HepG2 (cell line): ENCODE data around the gene ARL3. TPM values are rescaled to one million over a fixed set of nuclear protein-coding genes. Genes with fewer than 3 reads are reported as not detected.
A peak's percentile ranks its signal among the peaks of the same experiment; 100 is the strongest.

Source experiments
- ATF6 ChIP-seq: sonication (generic); formaldehyde crosslinking; conservative IDR thresholded peaks from 2 replicates; pipeline ENCODE4 v1.4.0; 2020; ENCODE audit warnings: missing genetic modification reagents
- BHLHE40 ChIP-seq: IDR thresholded peaks from 2 replicates; pipeline ENCODE4 v1.6.1; 2011; ENCODE audit warnings: low read length, improper control_type of control experiment
- DPF2 ChIP-seq: sonication (generic); formaldehyde crosslinking; IDR thresholded peaks from 2 replicates; pipeline ENCODE4 v1.4.0; 2020; ENCODE audit warnings: mild to moderate bottlenecking, low read depth, missing genetic modification reagents, borderline replicate concordance
- ETV5 ChIP-seq: IDR thresholded peaks from 2 replicates; pipeline ENCODE4 v1.6.1; 2018; ENCODE audit warnings: missing biosample characterization, missing genetic modification reagents, inconsistent platforms, borderline replicate concordance
- LCORL ChIP-seq, 2 experiments: fragments of 450-650 bp in 1 of 2; sonication (generic) in 1 of 2; formaldehyde crosslinking in 1 of 2; IDR thresholded peaks; 2 replicates each; pipeline versions ENCODE4 v1.5.0 to v1.6.1; 2017 to 2020; ENCODE audit warnings: antibody characterized with exemption in 1 of 2, missing genetic modification reagents in 1 of 2
- MAZ ChIP-seq, 2 experiments: sonication (generic) in 1 of 2; formaldehyde crosslinking in 1 of 2; IDR thresholded peaks; 2 replicates each; pipeline versions ENCODE4 v1.5.0 to v1.6.1; 2012 to 2020; ENCODE audit warnings: low read depth in 2 of 2, mild to moderate bottlenecking in 2 of 2, borderline replicate concordance in 1 of 2, improper control_type of control experiment in 1 of 2, low read length in 1 of 2, missing genetic modification reagents in 1 of 2, moderate library complexity in 1 of 2
- RFXANK ChIP-seq: IDR thresholded peaks from 2 replicates; pipeline ENCODE4 v1.6.1; 2016
- RORA ChIP-seq: sonication (generic); formaldehyde crosslinking; IDR thresholded peaks from 2 replicates; pipeline ENCODE4 v1.5.0; 2020; ENCODE audit warnings: mild to moderate bottlenecking, missing genetic modification reagents, moderate library complexity
- TCF7L2 ChIP-seq: IDR thresholded peaks from 2 replicates; pipeline ENCODE4 v1.6.1; 2011; ENCODE audit warnings: mild to moderate bottlenecking, low read depth, low read length, moderate library complexity
- TEAD2 ChIP-seq: sonication (generic); formaldehyde crosslinking; IDR thresholded peaks from 2 replicates; pipeline ENCODE4 v1.9.0; 2021; ENCODE audit warnings: missing genetic modification reagents
- TERF1 ChIP-seq: sonication (generic); formaldehyde crosslinking; IDR thresholded peaks from 2 replicates; pipeline ENCODE4 v1.8.0; 2022; ENCODE audit warnings: mild to moderate bottlenecking, missing genetic modification reagents, moderate library complexity
- TGIF2 ChIP-seq: IDR thresholded peaks from 2 replicates; pipeline ENCODE4 v1.6.1; 2016; ENCODE audit warnings: control low read depth, missing compliant biosample characterization
- THAP7 ChIP-seq: sonication (generic); formaldehyde crosslinking; IDR thresholded peaks from 2 replicates; pipeline ENCODE4 v1.8.1; 2023; ENCODE audit warnings: mild to moderate bottlenecking, missing genetic modification reagents
- ZFP82 ChIP-seq: sonication (generic); formaldehyde crosslinking; IDR thresholded peaks from 2 replicates; pipeline ENCODE4 v1.5.1; 2020; ENCODE audit warnings: mild to moderate bottlenecking, missing genetic modification reagents, borderline replicate concordance
- ZKSCAN8 ChIP-seq: IDR thresholded peaks from 2 replicates; pipeline ENCODE4 v1.6.1; 2016; ENCODE audit warnings: borderline replicate concordance, missing genetic modification reagents, missing compliant biosample characterization
- ZMAT5 ChIP-seq: sonication (generic); formaldehyde crosslinking; IDR thresholded peaks from 2 replicates; pipeline ENCODE4 v1.5.0; 2020; ENCODE audit warnings: mild to moderate bottlenecking, low read depth, missing genetic modification reagents, borderline replicate concordance
- ZNF121 ChIP-seq: sonication (generic); formaldehyde crosslinking; IDR thresholded peaks from 2 replicates; pipeline ENCODE4 v1.5.0; 2020; ENCODE audit warnings: mild to moderate bottlenecking, missing genetic modification reagents
- ZNF143 ChIP-seq: sonication (generic); formaldehyde crosslinking; IDR thresholded peaks from 2 replicates; pipeline ENCODE4 v1.4.0; 2020; ENCODE audit warnings: missing genetic modification reagents
- ZNF160 ChIP-seq: sonication (generic); formaldehyde crosslinking; IDR thresholded peaks from 2 replicates; pipeline ENCODE4 v1.8.0; 2022; ENCODE audit warnings: mild to moderate bottlenecking, inconsistent platforms, missing genetic modification reagents
- ZNF512B ChIP-seq: sonication (generic); formaldehyde crosslinking; IDR thresholded peaks from 2 replicates; pipeline ENCODE4 v1.5.1; 2020; ENCODE audit warnings: missing genetic modification reagents, mild to moderate bottlenecking, borderline replicate concordance
- ZNF556 ChIP-seq: sonication (generic); formaldehyde crosslinking; IDR thresholded peaks from 2 replicates; pipeline ENCODE4 v1.4.0; 2020; ENCODE audit warnings: mild to moderate bottlenecking, missing genetic modification reagents, borderline replicate concordance
- ZNF557 ChIP-seq: sonication (generic); formaldehyde crosslinking; IDR thresholded peaks from 2 replicates; pipeline ENCODE4 v1.4.0; 2020; ENCODE audit warnings: missing genetic modification reagents
- ZNF747 ChIP-seq: sonication (generic); formaldehyde crosslinking; IDR thresholded peaks from 2 replicates; pipeline ENCODE4 v1.8.1; 2023; ENCODE audit warnings: missing genetic modification reagents, mild to moderate bottlenecking, borderline replicate concordance
- polyA plus RNA-seq, 8 experiments: library from polyadenylated mRNA; depleted of rRNA in 3 of 8; stranded (reverse) in 7 of 8; unstranded in 1 of 8; fragments of >200 nt; fragmentation: Illumina TruSeq in 4 of 8; extraction: Trizol in 4 of 8; gene quantifications; 2 replicates each; pipeline versions ENCODE4 v1.2.1 to v1.2.3, GENCODE V29; 2011 to 2016; ENCODE audit warnings: low read depth in 4 of 8, missing spikeins in 1 of 8, mixed read lengths in 1 of 8; ENCODE audit not compliant: insufficient read depth in 1 of 8
- total RNA-seq, 5 experiments: library from RNA; depleted of rRNA; stranded (reverse); fragments of >200 nt; fragmentation: Illumina TruSeq; extraction: Trizol; gene quantifications; 2 replicates each; pipeline ENCODE4 v1.2.3, GENCODE V29; 2016; ENCODE audit warnings: low read depth in 1 of 5

The ARL3 gene
- total and polyA plus RNA-seq, 2 of the 13 experiments (the other 11 are each of a cell fraction or from before 2014, with no cell fraction given): 5.2 to 6.6 TPM

- TF ChIP-seq ZNF512B (CRISPR knock-in tag) (no peak), ZNF121 (CRISPR knock-in tag) (no peak), RORA (CRISPR knock-in tag) (no peak), TEAD2 (no peak), TCF7L2 (no peak), TERF1 (no peak), ZMAT5 (CRISPR knock-in tag) (no peak), THAP7 (no peak), ZNF556 (peak; percentile 50; the same call in 1 of the 2 replicates), ZFP82 (CRISPR knock-in tag) (no peak), ATF6 (CRISPR knock-in tag) (no peak), ZNF160 (CRISPR knock-in tag) (no peak), RFXANK (CRISPR knock-in tag) (no peak), ZNF143 (CRISPR knock-in tag) (no peak), MAZ (IDR thresholded peaks at IDR 0.05; ENCODE audit: borderline replicate concordance, low read depth, low read length) (0 out of 2 replicates have a peak, but pooled peaks have one; percentile 18), MAZ (CRISPR knock-in tag; IDR thresholded peaks at IDR 0.05; ENCODE audit: low read depth) (no peak), ZNF747 (CRISPR knock-in tag) (no peak), ZNF557 (CRISPR knock-in tag) (no peak), BHLHE40 (no peak), DPF2 (CRISPR knock-in tag) (no peak; the same call in 1 of the 2 replicates), ETV5 (CRISPR knock-in tag) (peak; percentile 11; the same call in 1 of the 2 replicates), ZKSCAN8 (CRISPR knock-in tag) (no peak), TGIF2 (CRISPR knock-in tag) (no peak), LCORL (IDR thresholded peaks at IDR 0.05) (no peak), LCORL (CRISPR knock-in tag; IDR thresholded peaks at IDR 0.05) (peak; percentile 63)
Measured at GRCh38 chr10:102665904-102666509, 48.2 kb downstream of the ARL3 start (continued).
